H54 (cell line): ENCODE results near the gene ST6GALNAC5.
A peak's percentile ranks its signal among the peaks of the same experiment; 100 is the strongest.
"Not testable (repeated sequence)": the region's sequence is repeated elsewhere in the genome, so short reads cannot be mapped to it uniquely, and the experiment has no call there.

Experiments used
- DNase-seq: peaks from one replicate; pipeline ENCODE4 v3.0.0; 2011; ENCODE audit warnings: low spot score, mixed read lengths; ENCODE audit not compliant: insufficient read length
- FAIRE-seq: peaks from 3 replicates; lab custom pipeline; 2011; peaks lifted over from hg19 to GRCh38; lab: Jason Lieb, UNC
- POLR2A ChIP-seq: IDR thresholded peaks from 2 replicates; pipeline ENCODE4 v1.6.1; 2011; ENCODE audit warnings: low read depth, mild to moderate bottlenecking, low read length

Gene ST6GALNAC5

GRCh38 chr1:76867342-76868130 lies at the start of gene ST6GALNAC5:
TSS of gene ST6GALNAC5 (plus strand) at chr1:76867480.
- no peak for FAIRE-seq
- peak; percentile 23 for DNase-seq
- TF ChIP-seq POLR2A = no peak

GRCh38 chr1:76820028-76820427 lies 47.3 kb upstream of the ST6GALNAC5 start:
- TF ChIP-seq POLR2A = no peak
- no peak for FAIRE-seq
- no peak for DNase-seq

GRCh38 chr1:76822961-76823360 lies 44.3 kb upstream of the ST6GALNAC5 start:
- not testable (repeated sequence) for FAIRE-seq, DNase-seq

GRCh38 chr1:76824106-76824505 lies 43.2 kb upstream of the ST6GALNAC5 start:
- FAIRE-seq = no peak
- TF ChIP-seq POLR2A = no peak
- no peak for DNase-seq

DNA sequence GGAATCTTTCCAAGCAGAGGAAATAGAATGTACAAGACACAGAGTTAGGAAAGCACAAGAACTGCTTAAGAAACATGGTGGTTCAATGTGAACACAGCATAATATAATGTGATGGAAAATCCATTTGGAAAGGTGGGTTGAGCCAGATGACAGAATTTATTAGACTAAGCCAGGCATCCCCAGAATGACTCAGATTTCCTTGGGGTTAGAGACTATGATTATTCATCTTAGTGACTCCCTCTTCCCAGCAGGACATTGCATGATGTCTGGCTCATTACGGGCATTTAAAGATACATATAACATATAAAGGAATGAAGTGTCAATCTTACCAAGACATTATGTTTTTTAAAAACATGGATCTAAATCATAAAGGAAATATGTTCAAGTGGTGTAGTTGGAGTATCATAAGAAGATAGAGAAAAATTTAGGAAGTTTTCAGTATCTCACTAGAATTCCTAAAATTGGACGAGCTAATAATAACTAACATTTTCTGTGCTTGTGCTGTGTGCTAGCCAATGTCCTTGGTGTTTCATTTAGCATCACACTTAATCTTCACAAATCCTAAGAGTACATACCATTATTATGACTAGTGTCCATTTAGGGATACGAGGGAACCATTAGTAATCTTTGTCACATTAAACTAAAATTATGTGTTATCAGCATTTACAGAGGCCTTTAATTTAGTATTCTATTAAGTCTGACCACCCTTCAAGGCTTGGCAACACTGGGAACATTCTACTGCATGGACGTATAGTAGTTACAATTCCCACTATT lies 41.0 kb upstream of the ST6GALNAC5 start:
- TF ChIP-seq POLR2A = no peak
- DNase-seq = peak; percentile 10
- peak; percentile 89 for FAIRE-seq

DNA sequence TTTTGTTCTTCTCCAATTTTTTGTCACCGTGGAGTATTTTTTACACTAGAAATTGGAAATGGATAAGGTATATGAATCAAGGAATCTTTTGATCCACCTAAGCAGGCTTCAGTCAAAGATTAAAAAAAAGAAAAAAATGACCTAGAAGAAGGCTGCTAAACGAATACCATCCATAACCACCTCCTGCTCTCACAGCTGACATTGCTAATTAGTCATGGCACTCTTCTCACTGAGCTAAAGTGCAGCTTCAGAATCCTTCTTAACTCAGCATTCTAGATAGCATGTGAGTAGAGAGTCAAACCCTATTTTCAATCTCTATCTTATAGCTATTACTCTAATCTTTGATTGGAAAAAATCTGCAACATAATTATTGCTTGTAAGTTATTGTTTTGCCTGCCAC lies 40.2 kb upstream of the ST6GALNAC5 start:
- FAIRE-seq (no peak), DNase-seq (no peak)
- no peak for TF ChIP-seq POLR2A

GRCh38 chr1:76830373-76830772 lies 36.9 kb upstream of the ST6GALNAC5 start:
- DNase-seq = no peak

GRCh38 chr1:76832521-76832920 lies 34.8 kb upstream of the ST6GALNAC5 start:
- FAIRE-seq (no peak), DNase-seq (no peak)
- no peak for TF ChIP-seq POLR2A

More at GRCh38 chr1:76830373-76830772, 36.9 kb upstream of the ST6GALNAC5 start:
- FAIRE-seq = peak; percentile 62
- TF ChIP-seq POLR2A = no peak

DNA sequence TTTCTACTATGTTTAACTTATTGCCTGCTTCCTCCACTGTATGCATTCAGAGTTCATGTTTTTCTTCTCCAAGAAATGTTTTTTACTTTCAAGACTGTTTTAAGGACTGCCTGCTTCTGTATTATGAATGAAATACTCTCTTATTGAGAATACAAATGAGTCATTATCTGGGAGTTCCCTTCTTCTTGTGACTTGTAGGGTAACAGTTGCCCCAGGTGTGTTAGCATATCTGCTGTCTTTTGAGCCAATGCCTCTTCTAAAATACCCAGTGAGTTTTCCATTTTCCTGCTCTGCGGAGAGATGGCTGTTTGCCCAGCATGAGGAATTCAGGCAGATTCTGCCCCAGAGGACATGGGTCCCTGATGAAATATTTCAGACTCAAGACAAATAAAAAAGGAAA lies 34.1 kb upstream of the ST6GALNAC5 start:
- no peak for DNase-seq
- FAIRE-seq = no peak
- TF ChIP-seq POLR2A = no peak

- TF ChIP-seq POLR2A = no peak
- FAIRE-seq (no peak), DNase-seq (no peak)
Measured at GRCh38 chr1:76833856-76834255, 33.4 kb upstream of the ST6GALNAC5 start.

- TF ChIP-seq POLR2A = no peak
- DNase-seq (no peak), FAIRE-seq (peak; percentile 57)
Measured at GRCh38 chr1:76835203-76835602, 32.1 kb upstream of the ST6GALNAC5 start.

DNA sequence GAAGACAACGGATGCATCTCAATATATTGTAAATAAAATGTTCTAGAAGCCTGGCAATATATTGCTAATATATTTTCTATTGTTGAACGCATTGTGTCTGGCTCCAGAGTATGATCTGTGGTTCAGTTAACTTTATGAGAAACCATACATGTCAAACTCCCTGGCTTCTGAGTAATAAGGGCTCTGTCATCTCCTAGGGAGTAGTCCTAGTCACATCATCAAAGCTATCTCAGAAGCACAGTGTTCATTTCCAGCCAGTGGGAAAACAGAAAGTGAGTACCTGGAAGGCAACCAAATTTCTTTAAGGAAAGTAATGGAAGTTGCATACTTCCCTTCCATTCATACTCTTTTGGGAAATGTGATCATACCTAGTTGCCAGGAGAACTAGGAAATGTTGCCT lies 27.0 kb upstream of the ST6GALNAC5 start:
- FAIRE-seq (no peak), DNase-seq (no peak)
- TF ChIP-seq POLR2A = no peak

GRCh38 chr1:76841460-76841859 lies 25.8 kb upstream of the ST6GALNAC5 start:
- FAIRE-seq (no peak), DNase-seq (no peak)
- TF ChIP-seq POLR2A = no peak

GRCh38 chr1:76843821-76844464 lies 23.3 kb upstream of the ST6GALNAC5 start:
- no peak for TF ChIP-seq POLR2A
- DNase-seq = no peak
- FAIRE-seq = no peak
